GM23338 (cell line): ENCODE data around the gene MARCHF10. TPM values are rescaled to one million over a fixed set of nuclear protein-coding genes. Genes with fewer than 3 reads are reported as not detected.

Source experiments
- ATAC-seq: fragments of 200-7000 bp; cut with Tn5 transposase; 3 replicates; pipeline ENCODE4 v1.9.1; 2020
- DNase-seq: peaks from one replicate; pipeline ENCODE4 v3.0.0-alpha.2; 2015; ENCODE audit warnings: low spot score
- H2AFZ ChIP-seq: fragments of 200-600 bp; sonication (generic); 2 replicates; pipeline ENCODE4 v1.8.0; 2016; ENCODE audit warnings: antibody characterized with exemption, mild to moderate bottlenecking, moderate library complexity
- H3F3A ChIP-seq: fragments of 200-600 bp; sonication (generic); replicated peaks from 2 replicates; pipeline ENCODE4 v1.8.0; 2017; ENCODE audit warnings: antibody characterized with exemption, mixed run types, low read depth
- H3K27ac ChIP-seq: fragments of 200-600 bp; sonication (generic); 2 replicates; pipeline ENCODE4 v1.6.1; 2016; ENCODE audit warnings: low read depth
- H3K27me3 ChIP-seq: fragments of 200-600 bp; sonication (generic); 2 replicates; pipeline ENCODE4 v1.8.0; 2016; ENCODE audit warnings: mild to moderate bottlenecking, mixed run types, moderate library complexity; ENCODE audit not compliant: insufficient read depth
- H3K36me3 ChIP-seq: fragments of 200-600 bp; sonication (generic); 2 replicates; pipeline ENCODE4 v1.8.0; 2016; ENCODE audit warnings: mild to moderate bottlenecking; ENCODE audit not compliant: insufficient read depth
- H3K4me1 ChIP-seq: fragments of 200-600 bp; sonication (generic); 2 replicates; pipeline ENCODE4 v1.8.0; 2016; ENCODE audit warnings: mild to moderate bottlenecking, moderate library complexity; ENCODE audit not compliant: insufficient read depth
- H3K4me2 ChIP-seq: fragments of 200-600 bp; sonication (generic); 2 replicates; pipeline ENCODE4 v1.7.1; 2017; ENCODE audit warnings: mixed run types
- H3K4me3 ChIP-seq: fragments of 200-600 bp; sonication (generic); 2 replicates; pipeline ENCODE4 v1.6.1; 2016; ENCODE audit warnings: mixed run types
- H3K79me2 ChIP-seq: fragments of 200-600 bp; sonication (generic); replicated peaks from 2 replicates; pipeline ENCODE4 v1.8.0; 2017; ENCODE audit warnings: mild to moderate bottlenecking; ENCODE audit not compliant: insufficient read depth
- H3K9me2 ChIP-seq: fragments of 200-600 bp; sonication (generic); 2 replicates; pipeline ENCODE4 v1.8.0; 2017; ENCODE audit not compliant: insufficient read depth
- H4K20me1 ChIP-seq: fragments of 200-600 bp; sonication (generic); replicated peaks from 2 replicates; pipeline ENCODE4 v1.8.0; 2017; ENCODE audit warnings: mild to moderate bottlenecking; ENCODE audit not compliant: insufficient read depth
- H3K27ac Mint-ChIP-seq: 2 replicates; pipeline ENCODE4 v1.8.0; 2020; ENCODE audit warnings: inconsistent platforms, mild to moderate bottlenecking, moderate library complexity, mixed read lengths
- H3K27me3 Mint-ChIP-seq: 3 replicates; pipeline ENCODE4 v1.8.0; 2022; ENCODE audit warnings: low read depth, mild to moderate bottlenecking, moderate library complexity, mixed read lengths, inconsistent platforms; ENCODE audit not compliant: insufficient read depth, poor library complexity
- H3K36me3 Mint-ChIP-seq: 3 replicates; pipeline ENCODE4 v1.8.0; 2021; ENCODE audit warnings: low read depth, mild to moderate bottlenecking, inconsistent platforms, moderate library complexity, mixed read lengths
- H3K4me1 Mint-ChIP-seq: 3 replicates; pipeline ENCODE4 v1.8.0; 2020; ENCODE audit warnings: mild to moderate bottlenecking, inconsistent platforms, mixed read lengths
- H3K4me3 Mint-ChIP-seq: 3 replicates; pipeline ENCODE4 v1.8.0; 2021; ENCODE audit warnings: moderate library complexity, mild to moderate bottlenecking, inconsistent platforms, mixed read lengths
- H3K9me3 Mint-ChIP-seq: 3 replicates; pipeline ENCODE4 v1.8.0; 2020; ENCODE audit warnings: moderate library complexity, mild to moderate bottlenecking, inconsistent platforms, mixed read lengths
- CREB1 ChIP-seq: fragments of 250-450 bp; sonication (Bioruptor Pico); IDR thresholded peaks from 2 replicates; pipeline ENCODE4 v1.5.0; 2020; ENCODE audit warnings: low read depth, mild to moderate bottlenecking, moderate library complexity
- CTCF ChIP-seq, 2 experiments: fragments of 200-600 bp in 1 of 2; sonication (generic) in 1 of 2; conservative IDR thresholded peaks; 2 replicates each; pipeline versions ENCODE4 v1.5.1 to v1.6.1; 2016 to 2017; ENCODE audit warnings: antibody characterized with exemption in 2 of 2, low read depth in 2 of 2, mild to moderate bottlenecking in 2 of 2, moderate library complexity in 1 of 2
- ETS1 ChIP-seq: IDR thresholded peaks from 2 replicates; pipeline ENCODE4 v1.6.1; 2016; ENCODE audit warnings: antibody characterized with exemption
- EZH2 ChIP-seq: fragments of 200-600 bp; sonication (generic); IDR thresholded peaks from one replicate; pipeline ENCODE4 v1.8.0; 2017; ENCODE audit warnings: antibody characterized with exemption, mild to moderate bottlenecking, low read depth; ENCODE audit not compliant: unreplicated experiment
- EZH2phosphoT487 ChIP-seq: fragments of 200-600 bp; sonication (generic); IDR thresholded peaks from one replicate; pipeline ENCODE4 v1.8.1; 2018; ENCODE audit warnings: antibody characterized with exemption; ENCODE audit not compliant: unreplicated experiment
- JUNB ChIP-seq: IDR thresholded peaks from one replicate; pipeline ENCODE4 v1.6.1; 2016; ENCODE audit warnings: antibody characterized with exemption; ENCODE audit not compliant: unreplicated experiment
- NANOG ChIP-seq: IDR thresholded peaks from 2 replicates; pipeline ENCODE4 v1.6.1; 2016; ENCODE audit warnings: antibody characterized with exemption, borderline replicate concordance
- POLR2AphosphoS5 ChIP-seq: IDR thresholded peaks from 2 replicates; pipeline ENCODE4 v1.6.1; 2016; ENCODE audit warnings: antibody characterized with exemption, low read depth
- REST ChIP-seq: IDR thresholded peaks from one replicate; pipeline ENCODE4 v1.6.1; 2018; ENCODE audit warnings: antibody characterized with exemption; ENCODE audit not compliant: unreplicated experiment
- STAT1 ChIP-seq: IDR thresholded peaks from one replicate; pipeline ENCODE4 v1.6.1; 2016; ENCODE audit warnings: antibody characterized with exemption; ENCODE audit not compliant: unreplicated experiment
- ZNF114 ChIP-seq: fragments of 250-450 bp; sonication (Bioruptor Pico); IDR thresholded peaks from 2 replicates; pipeline ENCODE4 v1.5.0; 2020; ENCODE audit warnings: mild to moderate bottlenecking, moderate library complexity
- ZNF331 ChIP-seq: fragments of 250-450 bp; sonication (Bioruptor Pico); IDR thresholded peaks from 2 replicates; pipeline ENCODE4 v1.5.0; 2020; ENCODE audit warnings: low read depth, mild to moderate bottlenecking, moderate library complexity
- polyA plus RNA-seq: library from polyadenylated mRNA; unstranded; fragments of >200 nt; fragmentation: Nextera tagmentation; extraction: Ambion mirVana; gene quantifications from 2 replicates; pipeline ENCODE4 v1.2.1, GENCODE V29; 2016
- total RNA-seq: library from RNA; depleted of rRNA; stranded (reverse); fragments of >200 nt; shearing (Covaris generic); gene quantifications from 2 replicates; pipeline ENCODE4 v1.2.3, GENCODE V29; 2014
- TF ChIP-seq, protein P1 (sequence below): fragments of 250-450 bp; sonication (Bioruptor Pico); IDR thresholded peaks from 2 replicates; pipeline ENCODE4 v1.5.0; 2020; ENCODE audit warnings: mild to moderate bottlenecking, moderate library complexity

MARCHF10 gene
- total and polyA plus RNA-seq, 2 experiments from 2014 or later = 0.50 TPM; not detected in 1

DNA sequence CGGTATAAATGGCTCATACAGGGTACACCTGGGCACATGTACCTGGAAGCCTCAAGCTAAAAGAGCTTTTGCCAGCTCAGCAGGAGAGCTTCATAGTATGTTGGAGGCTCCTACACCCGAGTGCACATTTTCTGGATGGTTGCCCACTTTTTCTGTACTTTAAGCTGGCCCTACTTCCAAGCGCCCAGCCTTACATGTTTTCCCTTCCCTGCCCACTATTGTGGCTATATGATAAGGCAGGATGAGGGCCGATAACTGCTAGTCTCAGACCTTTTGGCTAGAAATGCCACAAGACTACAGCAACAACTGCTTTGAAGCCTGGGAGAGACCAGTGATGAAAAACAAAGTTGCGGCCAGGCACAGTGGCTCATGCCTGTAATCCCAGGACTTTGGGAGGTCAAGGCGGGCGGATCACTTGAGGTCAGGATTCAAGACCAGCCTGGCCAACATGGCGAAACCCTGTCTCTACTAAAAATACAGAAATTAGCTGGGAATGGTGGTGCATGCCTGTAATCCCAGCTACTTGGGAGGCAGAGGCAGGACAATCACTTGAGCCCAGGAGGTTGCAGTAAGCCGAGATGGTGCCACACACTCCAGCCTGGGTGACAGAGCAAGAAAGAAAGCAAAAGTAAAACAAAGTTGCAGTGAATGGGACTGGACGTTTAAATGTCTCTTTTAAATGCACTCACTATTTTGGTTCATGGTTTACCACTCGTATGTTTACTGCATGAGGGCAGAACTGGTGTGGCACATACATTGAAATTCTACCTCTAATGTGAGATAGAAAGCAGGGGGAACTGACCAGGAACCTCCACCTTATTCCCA is 14.2 kb upstream of the MARCHF10 start:
- H4K20me1 ChIP-seq = no peaks in the 10 kb centered on the region
- peaks cover 27% of the 10 kb centered on the region for H3K4me1 ChIP-seq
- no peak overlapping the region for H3K4me2 ChIP-seq
- no peaks in the 10 kb centered on the region for H3K9me2 ChIP-seq
- H2AFZ ChIP-seq = no peak overlapping the region; the same call in 1 of the 2 replicates
- Mint-ChIP-seq H3K36me3 (no peaks in the 10 kb centered on the region), H3K4me3 (no peak overlapping the region), H3K27ac (no peak overlapping the region), H3K4me1 (peaks cover 36% of the 10 kb centered on the region), H3K9me3 (no peaks in the 10 kb centered on the region), H3K27me3 (peaks cover 6% of the 10 kb centered on the region)
- TF ChIP-seq CTCF (conservative IDR thresholded peaks at IDR 0.05; ENCODE audit: low read depth in 2 of 2) (no peak), ZNF331 (CRISPR knock-in tag) (no peak), STAT1 (no peak), ZNF114 (CRISPR knock-in tag) (no peak), CREB1 (CRISPR knock-in tag) (no peak), REST (no peak), EZH2 (no peak), JUNB (no peak), NANOG (no peak), ETS1 (no peak), POLR2AphosphoS5 (no peak), EZH2phosphoT487 (no peak)
- TF ChIP-seq, protein P1, sequence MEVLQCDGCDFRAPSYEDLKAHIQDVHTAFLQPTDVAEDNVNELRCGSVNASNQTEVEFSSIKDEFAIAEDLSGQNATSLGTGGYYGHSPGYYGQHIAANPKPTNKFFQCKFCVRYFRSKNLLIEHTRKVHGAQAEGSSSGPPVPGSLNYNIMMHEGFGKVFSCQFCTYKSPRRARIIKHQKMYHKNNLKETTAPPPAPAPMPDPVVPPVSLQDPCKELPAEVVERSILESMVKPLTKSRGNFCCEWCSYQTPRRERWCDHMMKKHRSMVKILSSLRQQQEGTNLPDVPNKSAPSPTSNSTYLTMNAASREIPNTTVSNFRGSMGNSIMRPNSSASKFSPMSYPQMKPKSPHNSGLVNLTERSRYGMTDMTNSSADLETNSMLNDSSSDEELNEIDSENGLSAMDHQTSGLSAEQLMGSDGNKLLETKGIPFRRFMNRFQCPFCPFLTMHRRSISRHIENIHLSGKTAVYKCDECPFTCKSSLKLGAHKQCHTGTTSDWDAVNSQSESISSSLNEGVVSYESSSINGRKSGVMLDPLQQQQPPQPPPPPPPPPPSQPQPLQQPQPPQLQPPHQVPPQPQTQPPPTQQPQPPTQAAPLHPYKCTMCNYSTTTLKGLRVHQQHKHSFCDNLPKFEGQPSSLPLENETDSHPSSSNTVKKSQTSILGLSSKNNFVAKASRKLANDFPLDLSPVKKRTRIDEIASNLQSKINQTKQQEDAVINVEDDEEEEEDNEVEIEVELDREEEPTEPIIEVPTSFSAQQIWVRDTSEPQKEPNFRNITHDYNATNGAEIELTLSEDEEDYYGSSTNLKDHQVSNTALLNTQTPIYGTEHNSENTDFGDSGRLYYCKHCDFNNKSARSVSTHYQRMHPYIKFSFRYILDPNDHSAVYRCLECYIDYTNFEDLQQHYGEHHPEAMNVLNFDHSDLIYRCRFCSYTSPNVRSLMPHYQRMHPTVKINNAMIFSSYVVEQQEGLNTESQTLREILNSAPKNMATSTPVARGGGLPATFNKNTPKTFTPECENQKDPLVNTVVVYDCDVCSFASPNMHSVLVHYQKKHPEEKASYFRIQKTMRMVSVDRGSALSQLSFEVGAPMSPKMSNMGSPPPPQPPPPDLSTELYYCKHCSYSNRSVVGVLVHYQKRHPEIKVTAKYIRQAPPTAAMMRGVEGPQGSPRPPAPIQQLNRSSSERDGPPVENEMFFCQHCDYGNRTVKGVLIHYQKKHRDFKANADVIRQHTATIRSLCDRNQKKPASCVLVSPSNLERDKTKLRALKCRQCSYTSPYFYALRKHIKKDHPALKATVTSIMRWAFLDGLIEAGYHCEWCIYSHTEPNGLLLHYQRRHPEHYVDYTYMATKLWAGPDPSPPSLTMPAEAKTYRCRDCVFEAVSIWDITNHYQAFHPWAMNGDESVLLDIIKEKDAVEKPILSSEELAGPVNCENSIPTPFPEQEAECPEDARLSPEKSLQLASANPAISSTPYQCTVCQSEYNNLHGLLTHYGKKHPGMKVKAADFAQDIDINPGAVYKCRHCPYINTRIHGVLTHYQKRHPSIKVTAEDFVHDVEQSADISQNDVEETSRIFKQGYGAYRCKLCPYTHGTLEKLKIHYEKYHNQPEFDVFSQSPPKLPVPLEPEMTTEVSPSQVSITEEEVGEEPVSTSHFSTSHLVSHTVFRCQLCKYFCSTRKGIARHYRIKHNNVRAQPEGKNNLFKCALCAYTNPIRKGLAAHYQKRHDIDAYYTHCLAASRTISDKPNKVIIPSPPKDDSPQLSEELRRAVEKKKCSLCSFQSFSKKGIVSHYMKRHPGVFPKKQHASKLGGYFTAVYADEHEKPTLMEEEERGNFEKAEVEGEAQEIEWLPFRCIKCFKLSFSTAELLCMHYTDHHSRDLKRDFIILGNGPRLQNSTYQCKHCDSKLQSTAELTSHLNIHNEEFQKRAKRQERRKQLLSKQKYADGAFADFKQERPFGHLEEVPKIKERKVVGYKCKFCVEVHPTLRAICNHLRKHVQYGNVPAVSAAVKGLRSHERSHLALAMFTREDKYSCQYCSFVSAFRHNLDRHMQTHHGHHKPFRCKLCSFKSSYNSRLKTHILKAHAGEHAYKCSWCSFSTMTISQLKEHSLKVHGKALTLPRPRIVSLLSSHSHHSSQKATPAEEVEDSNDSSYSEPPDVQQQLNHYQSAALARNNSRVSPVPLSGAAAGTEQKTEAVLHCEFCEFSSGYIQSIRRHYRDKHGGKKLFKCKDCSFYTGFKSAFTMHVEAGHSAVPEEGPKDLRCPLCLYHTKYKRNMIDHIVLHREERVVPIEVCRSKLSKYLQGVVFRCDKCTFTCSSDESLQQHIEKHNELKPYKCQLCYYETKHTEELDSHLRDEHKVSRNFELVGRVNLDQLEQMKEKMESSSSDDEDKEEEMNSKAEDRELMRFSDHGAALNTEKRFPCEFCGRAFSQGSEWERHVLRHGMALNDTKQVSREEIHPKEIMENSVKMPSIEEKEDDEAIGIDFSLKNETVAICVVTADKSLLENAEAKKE (CRISPR knock-in tag) = no peak
- H3K27me3 ChIP-seq = no peaks in the 10 kb centered on the region
- no peaks in the 10 kb centered on the region for H3F3A ChIP-seq
- no peaks in the 10 kb centered on the region for H3K36me3 ChIP-seq
- no peak for ATAC-seq
- no peak overlapping the region for H3K27ac ChIP-seq
- H3K79me2 ChIP-seq = no peaks in the 10 kb centered on the region
- no peak for DNase-seq
- no peak overlapping the region for H3K4me3 ChIP-seq
